H54 (cell line): Measurements from ENCODE around the gene CRADD.

Experiments
- DNase-seq: peaks from one replicate; pipeline ENCODE4 v3.0.0; 2011; ENCODE audit warnings: low spot score, mixed read lengths; ENCODE audit not compliant: insufficient read length
- FAIRE-seq: peaks from 3 replicates; lab custom pipeline; 2011; peaks lifted over from hg19 to GRCh38; lab: Jason Lieb, UNC
- POLR2A ChIP-seq: IDR thresholded peaks from 2 replicates; pipeline ENCODE4 v1.6.1; 2011; ENCODE audit warnings: low read depth, mild to moderate bottlenecking, low read length

The CRADD gene

GRCh38 chr12:93848523-93849101 lies 171.4 kb downstream of the CRADD start:
- FAIRE-seq: no peak

GRCh38 chr12:93849946-93850345 lies 172.8 kb downstream of the CRADD start:
- no peak for TF ChIP-seq POLR2A
- no peak for FAIRE-seq
- DNase-seq: no peak

More at GRCh38 chr12:93848523-93849101, 171.4 kb downstream of the CRADD start:
- TF ChIP-seq POLR2A: no peak
- no peak for DNase-seq

DNA sequence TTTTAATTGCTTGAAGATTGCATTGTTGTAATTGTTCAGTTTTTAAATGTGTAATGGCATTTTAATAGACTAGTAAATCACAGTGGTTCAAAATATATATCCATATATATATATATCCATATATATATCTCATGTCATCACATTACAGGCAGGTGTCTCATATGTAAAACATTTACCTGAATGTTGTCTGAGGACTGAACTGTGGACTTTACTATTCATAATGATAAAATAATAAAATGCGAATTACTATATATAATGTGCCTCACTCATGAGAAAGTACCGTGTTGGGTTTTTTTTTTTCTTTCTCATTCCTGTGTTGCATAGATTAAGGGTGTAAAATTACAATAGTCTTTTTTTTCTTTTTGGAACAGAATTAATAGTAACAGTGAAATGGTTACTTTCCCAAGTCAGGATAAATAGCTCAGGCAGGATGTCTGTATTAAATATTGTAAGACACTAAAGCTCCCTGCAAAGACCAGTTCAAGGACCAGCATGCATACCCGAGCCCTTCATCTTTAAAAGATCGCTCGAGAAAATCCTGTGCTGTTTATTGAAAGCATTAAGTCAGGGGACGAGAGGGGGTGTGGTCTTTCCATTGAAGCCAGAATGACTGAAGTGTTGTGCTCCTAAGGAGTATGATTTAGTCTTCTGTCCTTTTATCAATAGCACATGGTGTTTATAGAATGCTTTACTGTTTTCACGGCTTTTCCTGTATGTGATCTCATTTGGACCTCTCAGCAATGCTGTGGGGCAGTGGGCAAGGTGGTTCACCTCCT lies 173.5 kb downstream of the CRADD start:
- no peak for TF ChIP-seq POLR2A
- DNase-seq (no peak), FAIRE-seq (no peak)

- DNase-seq: no peak
- no peak for TF ChIP-seq POLR2A
- no peak for FAIRE-seq
These were observed 174.1 kb downstream of the CRADD start for GRCh38 chr12:93851257-93851671.

GRCh38 chr12:93852173-93852591 lies 175.0 kb downstream of the CRADD start:
- no peak for DNase-seq
- no peak for FAIRE-seq
- no peak for TF ChIP-seq POLR2A

DNA sequence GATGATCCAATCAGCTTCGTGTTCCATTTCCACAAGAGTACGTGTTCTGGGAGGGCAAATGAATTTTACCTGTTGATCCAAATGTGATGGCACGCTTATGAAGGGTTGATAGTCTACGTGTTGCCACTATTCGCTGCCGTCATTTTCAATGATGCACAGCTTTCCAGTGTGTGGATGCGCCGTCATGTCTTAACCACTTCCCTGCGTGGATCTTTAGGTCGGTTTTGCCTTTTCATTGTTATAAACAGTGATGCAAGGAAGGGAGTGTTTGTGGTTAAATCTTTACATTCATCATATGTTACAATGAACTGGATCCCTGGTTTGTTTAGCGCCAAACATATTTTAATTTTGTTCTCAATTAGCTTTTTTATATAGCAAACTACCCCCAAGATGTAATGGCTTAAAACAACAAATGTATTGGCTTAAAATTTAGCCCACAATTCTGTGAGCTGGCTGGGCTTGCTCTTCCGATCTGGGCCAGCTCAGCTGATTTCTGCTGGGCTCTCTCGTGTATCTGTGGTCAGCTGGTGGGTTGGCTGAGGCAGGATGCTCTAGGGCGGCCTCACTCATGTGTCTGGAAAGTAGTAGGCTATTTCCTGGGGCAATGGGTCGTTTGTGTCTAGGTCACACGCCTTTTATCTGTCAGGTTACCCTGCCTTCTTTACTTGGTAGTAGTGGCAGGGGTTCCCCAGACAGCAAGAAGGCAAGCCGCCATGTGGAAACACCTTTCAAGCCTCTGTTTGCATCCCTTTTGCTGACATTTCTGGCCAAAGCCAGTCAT lies 176.7 kb downstream of the CRADD start:
- TF ChIP-seq POLR2A: no peak
- FAIRE-seq (no peak), DNase-seq (no peak)

DNA sequence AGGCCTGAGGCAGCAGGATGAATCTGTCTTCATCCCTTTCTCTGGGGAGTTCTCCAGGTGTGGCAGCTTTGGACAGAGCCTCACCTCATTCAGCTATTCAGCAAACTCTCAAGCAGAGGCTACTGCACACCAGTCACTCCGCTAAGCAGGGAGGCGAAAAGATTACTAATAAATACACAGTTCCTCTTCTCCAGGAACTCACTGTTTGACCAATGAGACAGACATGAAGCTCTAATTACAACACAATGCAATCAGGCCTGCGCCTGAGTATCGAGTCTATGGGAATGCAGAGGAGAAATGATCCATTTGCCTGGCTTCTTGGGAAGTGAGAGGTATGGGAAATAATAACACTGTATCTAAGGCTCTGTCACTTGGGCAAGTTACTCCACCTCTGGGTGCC lies 178.1 kb downstream of the CRADD start:
- no peak for TF ChIP-seq POLR2A
- no peak for DNase-seq
- no peak for FAIRE-seq

DNA sequence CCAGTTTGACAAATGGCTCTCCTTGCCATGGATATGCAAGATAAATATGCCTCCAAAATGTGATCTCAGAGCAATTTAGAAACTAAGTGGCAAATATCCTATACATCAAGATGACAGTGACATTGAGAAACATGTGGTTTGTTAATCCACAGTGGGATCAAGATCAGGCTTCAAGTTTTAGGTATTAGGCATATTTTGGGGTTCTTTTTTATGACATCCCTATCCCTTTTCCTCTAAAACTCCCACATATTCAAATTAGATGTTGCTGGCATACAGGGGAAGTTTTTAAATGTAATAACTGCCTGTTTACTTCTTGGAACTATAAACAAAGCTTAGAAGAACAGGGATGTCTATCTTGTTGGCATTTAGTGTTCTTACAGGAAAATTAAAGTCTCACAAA lies 179.4 kb downstream of the CRADD start:
- no peak for FAIRE-seq
- no peak for TF ChIP-seq POLR2A

GRCh38 chr12:93857279-93857938 lies 180.2 kb downstream of the CRADD start:
- DNase-seq (peak; percentile 7), FAIRE-seq (no peak)
- TF ChIP-seq POLR2A: no peak

More for the DNA sequence above, 179.4 kb downstream of the CRADD start:
- DNase-seq: no peak

DNA sequence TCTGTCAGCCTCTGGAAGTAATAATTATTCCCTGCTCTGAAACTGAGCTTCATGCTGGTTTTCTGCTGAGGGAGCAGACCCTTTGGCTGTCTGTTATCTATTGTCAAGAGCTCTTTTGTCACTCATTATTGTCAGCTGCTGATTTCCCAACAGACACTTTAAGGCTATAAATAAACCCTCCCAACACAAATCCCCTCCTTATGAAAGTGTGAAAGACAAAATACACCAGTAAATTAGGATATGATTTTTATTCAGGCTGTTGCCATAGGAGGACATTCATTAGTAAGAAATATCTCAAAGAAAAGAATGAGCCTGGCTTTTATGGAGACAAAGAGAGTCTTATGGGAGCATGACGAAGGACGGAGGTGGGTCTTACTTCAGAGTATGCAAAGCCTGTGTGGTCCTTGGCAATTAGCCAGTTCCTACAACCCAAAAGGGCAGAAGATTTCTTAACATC lies 180.8 kb downstream of the CRADD start:
- DNase-seq: no peak
- no peak for TF ChIP-seq POLR2A
- no peak for FAIRE-seq

DNA sequence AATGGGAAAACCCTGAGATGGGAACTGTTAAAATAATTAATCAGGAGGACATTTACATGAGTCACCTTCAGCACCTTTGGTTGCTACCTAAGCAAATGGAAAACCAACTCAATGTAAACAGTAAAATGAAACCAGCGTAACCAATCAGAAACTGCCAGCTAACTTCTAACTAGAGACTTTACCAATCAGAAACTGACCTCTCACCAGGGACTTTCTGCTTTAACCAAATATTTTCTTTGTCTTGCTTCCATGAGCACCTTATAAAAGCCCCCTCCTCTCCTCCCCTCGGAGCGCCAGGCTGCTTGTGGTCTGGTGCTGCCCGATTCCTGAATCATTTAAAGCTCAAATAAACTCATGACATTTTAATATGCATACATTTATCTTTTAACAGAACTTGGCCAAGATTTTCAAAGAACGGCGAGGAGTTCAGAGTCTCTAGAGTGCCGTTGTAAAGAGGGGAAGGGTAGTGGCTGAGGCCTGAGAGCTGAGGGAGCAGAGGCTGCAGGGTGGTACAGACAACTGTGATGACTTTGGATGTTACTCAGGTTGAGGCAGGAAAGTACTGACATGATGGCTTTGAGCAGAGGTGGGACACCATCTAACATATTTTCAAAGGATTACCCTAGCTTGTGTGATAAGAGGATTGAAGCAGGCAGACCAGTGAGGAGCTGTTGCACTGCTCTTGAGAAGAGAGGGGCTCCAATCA lies 183.6 kb downstream of the CRADD start:
- TF ChIP-seq POLR2A: no peak
- FAIRE-seq (no peak), DNase-seq (no peak)

- DNase-seq: no peak
- no peak for TF ChIP-seq POLR2A
- no peak for FAIRE-seq
These were observed 185.2 kb downstream of the CRADD start for GRCh38 chr12:93862424-93862823.

- FAIRE-seq: no peak
- TF ChIP-seq POLR2A: no peak
- DNase-seq: no peak
These were observed 188.6 kb downstream of the CRADD start for GRCh38 chr12:93865751-93866150.
